Pancreas (tissue), 10 donors: ENCODE results near the gene ATF4. TPM values are rescaled to one million over a fixed set of nuclear protein-coding genes. Genes with fewer than 3 reads are reported as not detected.

Experiments used
- ATAC-seq, 4 donors: fragments of 200-7000 bp; cut with Tn5 transposase; one replicate each; pipeline versions ENCODE4 v1.8.0 to v1.9.1; 2020; ENCODE audit warnings: mild to moderate bottlenecking in 4 of 4, moderate library complexity in 4 of 4
- DNase-seq, 6 donors: peaks; one replicate each; pipeline ENCODE4 v3.0.0-alpha.2; 2020
- FAIRE-seq: peaks from 2 replicates; lab custom pipeline; 2012; peaks lifted over from hg19 to GRCh38; lab: Jason Lieb, UNC
- H3K27ac ChIP-seq, 4 donors: fragments of 200-600 bp; sonication (generic); 1 replicate in 3 of 4; 2 replicates in 1 of 4; pipeline versions ENCODE4 v1.5.0 to v1.8.0; 2020
- H3K27me3 ChIP-seq, 4 donors: fragments of 200-600 bp; one replicate each; pipeline ENCODE4 v1.8.0; 2021
- H3K36me3 ChIP-seq, 3 donors: fragments of 200-600 bp; sonication (generic) in 1 of 3; one replicate each; pipeline versions ENCODE4 v1.5.0 to v1.8.0; 2020 to 2021
- H3K4me1 ChIP-seq, 3 donors: fragments of 200-600 bp; one replicate each; pipeline ENCODE4 v1.8.0; 2021
- H3K4me3 ChIP-seq, 4 donors: fragments of 200-600 bp; sonication (generic) in 2 of 4; one replicate each; pipeline versions ENCODE4 v1.5.0 to v1.8.0; 2020 to 2021
- H3K9me3 ChIP-seq, 4 donors: fragments of 200-600 bp; one replicate each; pipeline ENCODE4 v1.8.0; 2021
- CTCF ChIP-seq, 4 donors: fragments of 200-600 bp; sonication (generic) in 3 of 4; IDR thresholded peaks; one replicate each; pipeline versions ENCODE4 v1.5.0 to v1.8.0; 2021; ENCODE audit warnings: antibody characterized with exemption in 4 of 4
- WGBS, 2 donors: extraction: QIAGEN DNeasy Blood & Tissue Kit; methylation state at CpG; one replicate each; pipeline ENCODE4 v1.1.7; 2013; 5-methylcytosine and 5-hydroxymethylcytosine counted together
- intact Hi-C, 3 donors: fragments of 100-400 bp; cut with DNase I; formaldehyde crosslinking; loops; one replicate each; pipeline versions ENCODE4 v1.11.1 to v1.14.2; 2022
- polyA plus RNA-seq, 2 donors: library from polyadenylated mRNA; stranded (reverse); fragments of 200-250 nt; gene quantifications; one replicate each; pipeline ENCODE4 v1.2.3, GENCODE V29; 2013
- total RNA-seq, 6 donors: library from RNA; stranded (reverse); fragmentation: NEBNext Ultra II Directional in 4 of 6; extraction: Animal tissue kit (Norgen Biotek cat#: 25700) in 4 of 6; gene quantifications; one replicate each; pipeline versions ENCODE4 v1.2.1 to v1.2.4, GENCODE V29; 2021 to 2023
- donor health status: healthy with polysubstance abuse.
- donor health status: DM: no; HTN: no; CAD: no; lungs with moderate emphysema.
- donor health status: DM: no; HTN: no; CAD: no.
- donor health status: control.
- donor health status: control.
- donor health status: Bipolar disorder and iron deficiency.
- donor health status: DM: yes; HTN: yes; CAD: no.
- donor health status: DM: no; HTN: no; CAD: no.
- donor health status: DM: no; HTN: no; CAD: no.
- donor health status: DM: yes; HTN: yes; CAD: no.

Gene ATF4
- total and polyA plus RNA-seq, 8 donors = 155 to 472 (median 258) TPM

- no peak for FAIRE-seq
- Histone ChIP-seq H3K27me3 (no peaks in the 10 kb centered on the region), H3K36me3 (no peaks in the 10 kb centered on the region), H3K4me1 (peaks cover 3 to 16% (median 10%) of the 10 kb centered on the region in 3 donors), H3K27ac (no peak overlapping the region), H3K4me3 (no peak overlapping the region), H3K9me3 (no peaks in the 10 kb centered on the region)
- 35 to 39% methylated on average over 13 of the region's 13 CpGs for WGBS, 2 donors
- TF ChIP-seq CTCF (IDR thresholded peaks at IDR 0.05) = no peak
- intact Hi-C loops = loop anchor here in 2 of 3 donors (5.0 kb wide), 2 partner anchors 487 to 492 kb away; no protein-coding TSS in a partner anchor
- no peak for ATAC-seq
- peak in 2 of 6 donors; percentile 11 to 35 for DNase-seq
Measured at GRCh38 chr22:39535357-39535725, 15.0 kb downstream of the ATF4 start.

- peaks cover 3 to 10% (median 9%) of the 10 kb centered on the region in 3 donors for H3K4me1 ChIP-seq
- DNase-seq = peak in 2 of 6 donors; percentile 11 to 20
- H3K9me3 ChIP-seq = no peaks in the 10 kb centered on the region
- 75 to 78% methylated on average over 14 to 15 of the region's 15 CpGs for WGBS, 2 donors
- H3K27ac ChIP-seq = no peak overlapping the region
- no peak for FAIRE-seq
- no peak for ATAC-seq
- H3K27me3 ChIP-seq = no peaks in the 10 kb centered on the region
- H3K4me3 ChIP-seq = no peak overlapping the region
- intact Hi-C loops = loop anchor here in 2 of 3 donors (5.0 kb wide), 2 partner anchors 486 to 491 kb away; no protein-coding TSS in a partner anchor
- TF ChIP-seq CTCF (IDR thresholded peaks at IDR 0.05) = no peak
- H3K36me3 ChIP-seq = no peaks in the 10 kb centered on the region
Measured at GRCh38 chr22:39535831-39536449, 15.6 kb downstream of the ATF4 start.

- no peak for TF ChIP-seq CTCF (IDR thresholded peaks at IDR 0.05)
- intact Hi-C loops = loop anchor here in 2 of 3 donors (5.0 kb wide), 2 partner anchors 486 to 491 kb away; no protein-coding TSS in a partner anchor
- peaks cover 1 to 3% (median 2%) of the 10 kb centered on the region in 3 donors for H3K4me1 ChIP-seq
- DNase-seq (no peak), FAIRE-seq (no peak), ATAC-seq (no peak)
- WGBS, 2 donors = 44 to 56% methylated on average over 8 of the region's 8 CpGs
- H3K27ac ChIP-seq = no peak overlapping the region
- no peak overlapping the region for H3K4me3 ChIP-seq
- H3K27me3 ChIP-seq = no peaks in the 10 kb centered on the region
- H3K9me3 ChIP-seq = no peaks in the 10 kb centered on the region
- no peaks in the 10 kb centered on the region for H3K36me3 ChIP-seq
Measured at GRCh38 chr22:39536711-39537110, 16.3 kb downstream of the ATF4 start.

- Histone ChIP-seq H3K27me3 (no peaks in the 10 kb centered on the region), H3K9me3 (no peaks in the 10 kb centered on the region), H3K4me1 (peaks cover 0 to 3% (median 0%) of the 10 kb centered on the region in 3 donors), H3K27ac (no peak overlapping the region), H3K36me3 (no peaks in the 10 kb centered on the region), H3K4me3 (no peak overlapping the region)
- FAIRE-seq = no peak
- ATAC-seq = no peak
- intact Hi-C loops = loop anchor here in 2 of 3 donors (5.0 kb wide), 2 partner anchors 484 to 489 kb away; no protein-coding TSS in a partner anchor
- no peak for TF ChIP-seq CTCF (IDR thresholded peaks at IDR 0.05)
- 56 to 57% methylated on average over 2 of the region's 2 CpGs for WGBS, 2 donors
- no peak for DNase-seq
Measured at GRCh38 chr22:39537975-39538374, 17.6 kb downstream of the ATF4 start.

GRCh38 chr22:39543095-39543494 is 22.7 kb downstream of the ATF4 start:
- DNase-seq = no peak

More at GRCh38 chr22:39543095-39543494, 22.7 kb downstream of the ATF4 start:
- Histone ChIP-seq H3K4me1 (no peaks in the 10 kb centered on the region), H3K36me3 (no peaks in the 10 kb centered on the region), H3K9me3 (no peaks in the 10 kb centered on the region), H3K4me3 (no peak overlapping the region), H3K27ac (no peak overlapping the region), H3K27me3 (peaks cover 0 to 4% (median 0%) of the 10 kb centered on the region in 4 donors)
- intact Hi-C loops = no loop called here
- TF ChIP-seq CTCF (IDR thresholded peaks at IDR 0.05) = no peak
- FAIRE-seq = no peak
- no peak for ATAC-seq
- WGBS, 2 donors = 22 to 23% methylated on average over 11 of the region's 11 CpGs
